Embryonic facial prominence (tissue), 1 donor: Measurements from ENCODE around the gene SPRY4.
"Not testable (repeated sequence)": the region's sequence is repeated elsewhere in the genome, so short reads cannot be mapped to it uniquely, and the experiment has no call there.

ENCODE experiments used
- DNase-seq: peaks from one replicate; pipeline ENCODE4 v3.0.0-alpha.2; 2016; ENCODE audit errors: extremely low spot score

Gene SPRY4

DNA sequence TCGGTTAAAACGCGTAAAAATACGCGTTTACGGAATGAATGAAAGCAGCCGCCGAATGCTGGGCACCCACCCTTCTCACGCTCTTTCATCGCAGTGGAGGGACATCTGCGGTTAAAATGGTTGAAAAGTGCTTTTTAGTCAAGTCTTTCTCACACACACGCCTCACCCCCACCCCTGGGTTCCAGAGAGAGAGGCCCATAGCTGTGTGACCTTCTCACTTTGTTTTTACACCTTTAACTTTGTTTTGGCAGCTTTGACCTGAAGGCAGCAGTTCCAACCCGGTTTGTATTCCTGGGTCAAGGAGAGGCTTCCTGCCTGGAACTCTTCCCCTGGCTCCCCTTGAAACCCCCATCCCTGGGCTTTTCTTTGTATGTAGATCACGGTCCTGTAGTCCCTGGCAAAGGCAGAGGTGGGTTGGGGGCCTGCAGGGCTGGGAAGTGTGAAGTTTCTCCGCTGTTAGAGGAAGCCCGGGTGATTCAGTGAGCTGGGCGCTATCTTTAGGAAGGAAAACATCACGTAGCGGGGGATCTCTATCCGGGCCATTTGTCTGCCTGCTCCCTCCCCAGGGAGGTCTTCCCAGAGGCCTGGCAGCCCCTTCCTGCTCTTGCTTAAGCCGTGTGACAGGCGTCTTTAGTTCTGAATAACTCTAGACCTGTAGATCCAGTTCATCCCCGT, 29.6 kb downstream of the SPRY4 start:
- no peak for DNase-seq

DNA sequence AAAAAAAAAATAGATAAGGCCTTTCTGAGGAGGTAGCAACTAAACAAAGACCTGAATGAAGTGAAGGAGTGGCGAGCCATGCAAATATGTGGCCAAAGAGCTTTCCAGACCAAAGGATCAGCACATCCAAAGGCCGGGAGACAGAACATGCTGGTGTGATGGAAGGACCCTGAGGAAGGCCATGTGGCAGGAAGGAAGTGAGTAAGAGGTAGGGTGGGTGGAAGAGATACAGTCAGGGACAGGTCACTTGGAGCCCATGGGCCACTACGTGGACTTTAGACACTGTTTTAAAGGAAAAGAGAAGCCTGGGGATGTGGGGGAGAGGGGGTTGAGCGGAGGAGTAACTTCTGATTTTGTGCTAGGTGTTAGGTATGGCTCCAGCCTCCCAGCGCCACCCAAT, 31.3 kb downstream of the SPRY4 start:
- DNase-seq = no peak

- DNase-seq = no peak
Measured at GRCh38 chr5:142292808-142293207, 32.0 kb downstream of the SPRY4 start.

DNA sequence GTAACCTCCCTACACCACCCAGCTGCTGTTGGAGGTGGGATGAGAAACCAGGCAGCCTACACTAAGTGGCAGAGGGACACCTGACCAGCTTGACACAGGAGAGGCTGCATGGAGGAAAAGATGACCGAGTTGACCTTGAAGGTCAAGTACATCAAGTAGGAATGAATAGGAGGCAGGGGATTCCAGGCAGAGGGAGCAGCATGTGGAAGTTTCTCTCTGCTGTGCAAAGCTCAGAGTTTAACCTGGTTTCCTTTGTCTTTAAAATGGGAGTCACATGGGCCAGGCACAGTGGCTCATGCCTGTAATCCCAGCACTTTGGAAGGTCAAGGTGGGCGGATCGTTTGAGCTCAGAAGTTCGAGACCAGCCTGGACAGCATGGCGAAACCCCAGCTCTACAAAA, 32.6 kb downstream of the SPRY4 start:
- no peak for DNase-seq

- no peak for DNase-seq
Measured at GRCh38 chr5:142290577-142291299, 34.1 kb downstream of the SPRY4 start.

DNA sequence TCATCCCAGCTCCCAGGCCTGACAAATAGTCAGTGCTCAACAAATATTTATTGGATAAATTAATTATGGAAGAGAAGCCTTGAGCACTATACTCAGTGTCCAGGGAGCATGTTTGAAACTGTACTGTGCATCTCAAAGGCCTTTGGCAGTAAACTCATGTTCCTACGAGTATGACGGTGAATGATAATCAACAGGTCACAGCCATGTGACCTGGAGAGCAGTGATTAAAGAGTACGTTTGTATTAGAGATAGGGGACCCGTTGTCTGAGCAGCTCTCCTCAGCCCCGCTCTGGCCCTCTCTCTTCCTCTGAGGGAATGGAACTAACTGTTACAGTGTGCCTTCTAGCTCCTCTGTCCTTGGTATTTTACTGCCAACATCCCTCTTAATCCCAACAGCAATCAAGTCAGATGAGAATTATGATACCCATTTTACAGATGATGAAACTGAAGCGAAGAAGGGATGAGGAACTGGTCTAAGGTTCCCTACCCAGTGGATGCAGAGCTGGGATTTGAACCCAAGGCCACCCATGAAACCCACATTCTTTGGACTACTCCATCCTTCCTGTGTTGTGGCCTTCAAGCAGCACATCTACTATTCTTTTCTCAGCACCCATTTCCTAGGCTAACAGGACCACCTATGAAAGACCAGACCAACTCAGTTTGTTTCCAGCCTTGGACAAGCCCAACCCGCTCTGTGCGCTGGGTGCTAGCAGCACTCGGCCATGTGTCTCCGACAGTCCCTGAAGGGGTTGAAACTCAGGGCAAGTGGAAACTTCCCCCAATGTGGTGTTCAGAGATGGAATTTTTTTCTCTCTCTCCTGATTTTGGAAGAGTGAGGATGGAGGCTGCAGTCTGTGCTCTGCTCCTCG, 34.9 kb downstream of the SPRY4 start:
- no peak for DNase-seq

DNA sequence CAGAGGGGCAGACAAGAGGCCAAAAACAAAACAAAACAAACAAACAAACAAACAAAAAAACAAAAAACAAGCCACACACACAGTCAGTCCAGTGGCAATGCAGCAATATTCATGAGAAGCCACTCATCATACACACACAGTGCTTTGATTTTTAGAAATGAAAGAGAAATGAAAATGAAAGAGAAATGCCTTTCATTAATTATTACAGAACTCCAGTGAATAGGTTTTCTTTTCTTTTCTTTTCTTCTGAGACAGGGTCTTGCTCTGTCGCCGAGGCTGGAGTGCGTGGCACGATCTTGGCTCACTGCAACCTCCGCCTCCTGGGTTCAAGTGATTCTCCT, 36.9 kb downstream of the SPRY4 start:
- no peak for DNase-seq

- no peak for DNase-seq
Measured at GRCh38 chr5:142287096-142287972, 37.5 kb downstream of the SPRY4 start.

DNA sequence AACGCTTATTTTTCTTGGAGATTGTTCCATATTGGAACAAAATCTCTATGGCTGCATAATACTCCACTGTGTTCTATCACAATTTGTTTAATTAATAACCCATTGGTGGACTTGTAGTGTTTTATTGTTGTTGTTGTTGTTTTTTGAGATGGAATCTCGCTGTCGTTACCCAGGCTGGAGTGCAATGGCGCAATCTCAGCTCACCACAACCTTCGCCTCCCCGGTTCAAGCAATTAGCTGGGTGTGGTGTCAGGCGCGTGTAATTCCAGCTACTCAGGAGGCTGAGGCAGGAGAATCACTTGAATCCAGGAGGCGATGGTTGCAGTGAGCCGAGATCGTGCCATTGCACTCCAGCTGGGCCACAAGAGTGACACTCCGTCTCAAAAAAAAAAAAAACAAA, 38.7 kb downstream of the SPRY4 start:
- no peak for DNase-seq

- DNase-seq = no peak
Measured at GRCh38 chr5:142283304-142283703, 41.5 kb downstream of the SPRY4 start.

DNA sequence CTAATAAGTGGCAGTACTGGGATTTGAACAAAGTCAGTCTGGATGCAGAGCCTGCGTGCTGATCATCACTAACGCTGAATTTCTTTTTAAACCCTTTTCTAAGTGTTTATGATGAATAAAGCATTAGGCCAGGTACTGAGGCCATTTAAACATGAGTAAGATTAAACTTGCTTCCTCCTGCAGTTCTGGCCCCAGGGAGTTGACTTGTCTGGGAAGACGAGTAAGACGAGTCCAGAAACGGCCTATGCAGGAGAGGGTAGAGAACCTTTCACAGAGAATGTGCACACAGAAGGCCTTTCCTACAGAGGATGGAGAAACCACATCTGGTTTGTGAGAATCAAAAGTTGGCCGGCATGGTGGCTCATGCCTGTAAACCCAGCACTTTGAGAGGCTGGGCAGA, 42.9 kb downstream of the SPRY4 start:
- no peak for DNase-seq

GRCh38 chr5:142281008-142281367, 43.8 kb downstream of the SPRY4 start:
- no peak for DNase-seq

GRCh38 chr5:142280066-142281007, 44.5 kb downstream of the SPRY4 start:
- DNase-seq = no peak

- DNase-seq = no peak
Measured at GRCh38 chr5:142278627-142279026, 46.2 kb downstream of the SPRY4 start.

GRCh38 chr5:142277796-142278195, 47.0 kb downstream of the SPRY4 start:
- DNase-seq = no peak

DNA sequence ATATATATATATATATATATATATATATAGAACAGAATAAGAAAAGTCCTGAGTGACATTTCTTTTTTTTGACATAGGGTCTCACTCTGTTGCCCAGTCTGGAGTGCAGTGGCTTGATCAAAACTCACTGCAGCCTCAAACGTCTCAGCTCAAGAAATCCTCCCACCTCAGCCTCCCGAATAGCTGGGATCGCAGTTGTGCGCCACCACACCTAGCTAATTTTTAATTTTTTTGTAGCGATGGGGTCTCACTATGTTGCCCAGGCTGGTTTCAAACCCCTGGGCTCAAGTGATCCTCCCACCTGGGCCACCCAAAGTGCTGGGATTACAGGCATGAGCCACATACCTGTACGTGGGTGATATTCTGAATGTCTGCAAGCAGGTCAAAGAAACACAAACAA, 48.3 kb downstream of the SPRY4 start:
- DNase-seq = no peak

- DNase-seq = no peak
Measured at GRCh38 chr5:142275496-142275895, 49.3 kb downstream of the SPRY4 start.

GRCh38 chr5:142272596-142272995, 52.2 kb downstream of the SPRY4 start:
- not testable (repeated sequence) for DNase-seq

GRCh38 chr5:142264084-142264483, 60.7 kb downstream of the SPRY4 start:
- not testable (repeated sequence) for DNase-seq

DNA sequence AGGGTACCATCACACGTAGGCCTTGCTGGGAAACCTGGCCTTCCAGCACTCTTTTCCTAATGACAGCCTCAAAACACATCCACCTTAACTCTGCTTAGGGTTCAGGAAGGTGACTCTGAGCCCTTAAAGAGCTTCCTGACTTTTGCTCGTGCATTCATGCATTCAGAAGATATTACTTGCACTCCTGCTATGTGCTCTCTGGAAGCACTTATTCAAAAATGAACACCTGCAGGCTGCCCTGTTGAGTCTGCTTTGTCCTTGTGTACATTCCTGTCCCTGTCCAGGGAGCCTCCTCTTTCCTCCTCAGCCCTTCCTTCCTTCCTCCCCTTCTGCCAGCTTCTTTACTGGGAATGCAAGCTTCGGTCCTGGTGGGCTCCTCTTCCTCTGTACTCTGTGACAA, 61.5 kb downstream of the SPRY4 start:
- DNase-seq = no peak

- no peak for DNase-seq
Measured at GRCh38 chr5:142262683-142263082, 62.1 kb downstream of the SPRY4 start.
